OCI-LY7 (cell line): ENCODE data around the gene GCLC. TPM values are rescaled to one million over a fixed set of nuclear protein-coding genes. Genes with fewer than 3 reads are reported as not detected.

Source experiments
- BruUV-seq: library from RNA; stranded (reverse); fragments of 400-500 nt; replicated peaks from 2 replicates; lab custom pipeline; 2021; lab: Mats Ljungman, UMichigan
- CTCF ChIA-PET: fragments of 300-600 bp; sonication (Branson Sonifier 250); formaldehyde crosslinking; loops from one replicate; lab custom pipeline; 2022; ENCODE audit warnings: antibody characterized with exemption; ENCODE audit not compliant: unreplicated experiment; lab: Charles Lee
- POLR2A ChIA-PET: fragments of 300-600 bp; sonication (Branson Sonifier 250); formaldehyde crosslinking; loops from one replicate; lab custom pipeline; 2022; ENCODE audit warnings: antibody characterized with exemption; lab: Charles Lee
- DNase-seq: peaks from one replicate; pipeline ENCODE4 v3.0.0-alpha.2; 2015; ENCODE audit warnings: low spot score
- H2AFZ ChIP-seq: fragments of 200-600 bp; sonication (generic), shearing (Covaris generic); 2 replicates; pipeline ENCODE4 v1.6.1; 2014; ENCODE audit warnings: mild to moderate bottlenecking, antibody characterized with exemption, low read length, moderate library complexity
- H3K27ac ChIP-seq: fragments of 200-600 bp; sonication (generic); 2 replicates; pipeline ENCODE4 v1.5.1; 2014; ENCODE audit warnings: mixed run types, low read depth, mild to moderate bottlenecking, moderate library complexity, low read length, inconsistent platforms; ENCODE audit not compliant: poor library complexity, severe bottlenecking
- H3K36me3 ChIP-seq: fragments of 200-600 bp; sonication (generic); 2 replicates; pipeline ENCODE4 v1.6.1; 2014; ENCODE audit warnings: mild to moderate bottlenecking, antibody characterized with exemption, low read length, moderate library complexity, mixed read lengths; ENCODE audit not compliant: insufficient read depth
- H3K4me1 ChIP-seq: fragments of 200-600 bp; sonication (generic); 2 replicates; pipeline ENCODE4 v1.5.1; 2014; ENCODE audit warnings: mild to moderate bottlenecking, low read length; ENCODE audit not compliant: insufficient read depth, poor library complexity, severe bottlenecking
- H3K4me2 ChIP-seq: fragments of 200-600 bp; sonication (generic); 2 replicates; pipeline ENCODE4 v1.6.1; 2014; ENCODE audit warnings: mild to moderate bottlenecking, low read length
- H3K4me3 ChIP-seq: fragments of 200-600 bp; sonication (generic); 2 replicates; pipeline ENCODE4 v1.5.1; 2014; ENCODE audit warnings: mild to moderate bottlenecking, low read depth, low read length; ENCODE audit not compliant: poor library complexity, severe bottlenecking
- H3K79me2 ChIP-seq: fragments of 200-600 bp; sonication (generic); 2 replicates; pipeline ENCODE4 v1.6.1; 2016; ENCODE audit warnings: low read depth, mild to moderate bottlenecking, low read length, moderate library complexity, mixed read lengths; ENCODE audit not compliant: insufficient read depth
- H3K9me2 ChIP-seq: fragments of 200-600 bp; sonication (generic); 2 replicates; pipeline ENCODE4 v1.6.1; 2016; ENCODE audit warnings: mild to moderate bottlenecking, low read length, mixed read lengths; ENCODE audit not compliant: insufficient read depth
- H3K9me3 ChIP-seq: fragments of 200-600 bp; sonication (generic); 2 replicates; pipeline ENCODE4 v1.6.1; 2014; ENCODE audit warnings: mild to moderate bottlenecking, mixed run types, low read length, mixed read lengths
- H4K20me1 ChIP-seq: fragments of 200-600 bp; sonication (generic); 2 replicates; pipeline ENCODE4 v1.6.1; 2014; ENCODE audit warnings: mild to moderate bottlenecking, antibody characterized with exemption, low read length, moderate library complexity, mixed read lengths; ENCODE audit not compliant: insufficient read depth
- EZH2phosphoT487 ChIP-seq: fragments of 200-600 bp; sonication (generic); IDR thresholded peaks from 2 replicates; pipeline ENCODE4 v1.6.1; 2018; ENCODE audit warnings: low read depth, borderline replicate concordance, mild to moderate bottlenecking, mixed run types, antibody characterized with exemption, low read length, moderate library complexity, mixed read lengths
- intact Hi-C: fragments of 100-400 bp; cut with micrococcal nuclease; formaldehyde crosslinking; loops from one replicate; pipeline ENCODE4 v1.10.0; 2022; ENCODE audit not compliant: unreplicated experiment
- total RNA-seq, 2 experiments: library from RNA; depleted of rRNA in 1 of 2; stranded (reverse); fragments of >200 nt in 1 of 2; shearing (Covaris generic) in 1 of 2; gene quantifications; 2 replicates each; pipeline ENCODE4 v1.2.3, GENCODE V29; 2014 to 2022
- TF ChIP-seq, protein P1 (sequence below): fragments of 200-600 bp; sonication (generic); conservative IDR thresholded peaks from 2 replicates; pipeline ENCODE4 v1.5.1; 2014; ENCODE audit warnings: mild to moderate bottlenecking, antibody characterized with exemption, low read length, moderate library complexity, mixed read lengths

GCLC gene
- total RNA-seq, 2 experiments from 2014 or later, result 14.3 to 30.4 TPM

- BruUV-seq, result no TSS peak
- TF ChIP-seq, protein P1, sequence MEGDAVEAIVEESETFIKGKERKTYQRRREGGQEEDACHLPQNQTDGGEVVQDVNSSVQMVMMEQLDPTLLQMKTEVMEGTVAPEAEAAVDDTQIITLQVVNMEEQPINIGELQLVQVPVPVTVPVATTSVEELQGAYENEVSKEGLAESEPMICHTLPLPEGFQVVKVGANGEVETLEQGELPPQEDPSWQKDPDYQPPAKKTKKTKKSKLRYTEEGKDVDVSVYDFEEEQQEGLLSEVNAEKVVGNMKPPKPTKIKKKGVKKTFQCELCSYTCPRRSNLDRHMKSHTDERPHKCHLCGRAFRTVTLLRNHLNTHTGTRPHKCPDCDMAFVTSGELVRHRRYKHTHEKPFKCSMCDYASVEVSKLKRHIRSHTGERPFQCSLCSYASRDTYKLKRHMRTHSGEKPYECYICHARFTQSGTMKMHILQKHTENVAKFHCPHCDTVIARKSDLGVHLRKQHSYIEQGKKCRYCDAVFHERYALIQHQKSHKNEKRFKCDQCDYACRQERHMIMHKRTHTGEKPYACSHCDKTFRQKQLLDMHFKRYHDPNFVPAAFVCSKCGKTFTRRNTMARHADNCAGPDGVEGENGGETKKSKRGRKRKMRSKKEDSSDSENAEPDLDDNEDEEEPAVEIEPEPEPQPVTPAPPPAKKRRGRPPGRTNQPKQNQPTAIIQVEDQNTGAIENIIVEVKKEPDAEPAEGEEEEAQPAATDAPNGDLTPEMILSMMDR, result no peak
- no peak for TF ChIP-seq EZH2phosphoT487
- H3K9me3 ChIP-seq, result no peaks in the 10 kb centered on the region
- DNase-seq, result no peak
- H3K36me3 ChIP-seq, result no peaks in the 10 kb centered on the region
- no peak overlapping the region for H3K27ac ChIP-seq
- no peaks in the 10 kb centered on the region for H3K9me2 ChIP-seq
- H3K4me3 ChIP-seq, result no peak overlapping the region
- H2AFZ ChIP-seq, result no peak overlapping the region
- POLR2A ChIA-PET, result interaction anchor here (1.0 to 1.4 kb wide), 3 partner anchors 9 to 46 kb away, joined by 3 to 9 read pairs (median 3); no protein-coding TSS in a partner anchor
- H3K4me2 ChIP-seq, result no peak overlapping the region
- intact Hi-C loops, result no loop called here
- H3K79me2 ChIP-seq, result no peaks in the 10 kb centered on the region
- peaks cover 9% of the 10 kb centered on the region for H3K4me1 ChIP-seq
- H4K20me1 ChIP-seq, result no peaks in the 10 kb centered on the region
- CTCF ChIA-PET, result interaction anchor here (0.6 kb wide), 1 partner anchor 97 kb away, joined by 3 read pairs; no protein-coding TSS in a partner anchor
These were observed 88.1 kb downstream of the GCLC start for GRCh38 chr6:53456809-53457208.

- Histone ChIP-seq H3K4me1 (no peaks in the 10 kb centered on the region), H3K4me2 (no peak overlapping the region), H4K20me1 (no peaks in the 10 kb centered on the region), H3K9me2 (no peaks in the 10 kb centered on the region), H3K79me2 (no peaks in the 10 kb centered on the region), H3K4me3 (no peak overlapping the region), H3K9me3 (no peaks in the 10 kb centered on the region), H3K27ac (no peak overlapping the region), H3K36me3 (no peaks in the 10 kb centered on the region), H2AFZ (no peak overlapping the region)
- intact Hi-C loops, result no loop called here
- BruUV-seq, result no TSS peak
- CTCF ChIA-PET, result no interaction called here
- no peak for DNase-seq
- TF ChIP-seq EZH2phosphoT487, result no peak
- TF ChIP-seq, protein P1, result no peak
- POLR2A ChIA-PET, result interaction anchor here (1.3 kb wide), 1 partner anchor 11 kb away, joined by 3 read pairs; no protein-coding TSS in a partner anchor
These were observed 89.2 kb downstream of the GCLC start for GRCh38 chr6:53455678-53456077.

DNA sequence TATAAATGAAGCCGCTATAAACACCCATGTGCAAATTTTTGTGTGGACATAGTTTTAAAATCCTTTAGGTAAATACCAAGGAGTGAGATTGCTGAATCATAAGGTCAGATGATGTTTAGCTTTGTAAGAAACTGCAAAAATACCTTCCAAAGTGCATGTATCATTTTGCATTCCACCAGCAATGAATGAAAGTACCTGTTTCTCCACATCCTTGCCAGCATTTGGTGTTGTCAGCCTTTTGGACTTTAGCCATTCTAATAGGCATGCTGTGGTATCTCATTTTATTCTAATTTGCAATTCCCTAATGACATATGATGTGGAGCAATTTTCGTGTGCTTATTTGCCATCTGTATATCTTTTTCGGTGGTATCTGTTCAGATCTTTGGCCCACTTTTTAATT is 93.7 kb downstream of the GCLC start:
- Histone ChIP-seq H3K36me3 (no peaks in the 10 kb centered on the region), H3K9me2 (no peaks in the 10 kb centered on the region), H3K9me3 (no peaks in the 10 kb centered on the region), H4K20me1 (no peaks in the 10 kb centered on the region), H3K4me1 (no peaks in the 10 kb centered on the region), H2AFZ (no peak overlapping the region), H3K79me2 (no peaks in the 10 kb centered on the region), H3K4me2 (no peak overlapping the region), H3K27ac (no peak overlapping the region), H3K4me3 (no peak overlapping the region)
- no TSS peak for BruUV-seq
- TF ChIP-seq, protein P1, result no peak
- no peak for TF ChIP-seq EZH2phosphoT487
- ChIA-PET POLR2A (no interaction called here), CTCF (no interaction called here)
- intact Hi-C loops, result no loop called here
- no peak for DNase-seq
